Erythroblast (primary cell): Measurements from ENCODE around the gene CLCN3.

Source experiments
- GATA1 ChIP-seq: IDR thresholded peaks from 2 replicates; pipeline ENCODE4 v1.6.1; 2011; ENCODE audit warnings: low read depth, mild to moderate bottlenecking, control low read depth, low read length, moderate library complexity
- POLR2A ChIP-seq: IDR thresholded peaks from 2 replicates; pipeline ENCODE4 v1.6.1; 2011; ENCODE audit warnings: mild to moderate bottlenecking, low read length

- no peak for TF ChIP-seq POLR2A
- TF ChIP-seq GATA1: no peak
These were observed 25.2 kb downstream of the CLCN3 start for GRCh38 chr4:169645627-169646026.
